HEK293 (cell line): ENCODE results near the gene KIRREL3.

Source experiments
- CTCF ChIP-seq: fragments of 450-650 bp; formaldehyde crosslinking; IDR thresholded peaks from 2 replicates; pipeline ENCODE4 v1.5.1; 2016; ENCODE audit warnings: missing biosample characterization, missing genetic modification characterization
- SP2 ChIP-seq: fragments of 450-650 bp; formaldehyde crosslinking; IDR thresholded peaks from 2 replicates; pipeline ENCODE4 v1.5.1; 2016; ENCODE audit warnings: missing biosample characterization, missing genetic modification characterization
- ZFP3 ChIP-seq: fragments of 450-650 bp; formaldehyde crosslinking; IDR thresholded peaks from 2 replicates; pipeline ENCODE4 v1.5.1; 2016; ENCODE audit warnings: low read depth, missing biosample characterization, missing genetic modification characterization
- ZNF214 ChIP-seq: fragments of 450-650 bp; formaldehyde crosslinking; IDR thresholded peaks from 2 replicates; pipeline ENCODE4 v1.5.1; 2017; ENCODE audit warnings: missing biosample characterization, mild to moderate bottlenecking, missing genetic modification characterization, borderline replicate concordance
- TF ChIP-seq, protein P1 (sequence below): fragments of 450-650 bp; IDR thresholded peaks from 2 replicates; pipeline ENCODE4 v1.5.1; 2018; ENCODE audit warnings: missing biosample characterization, mild to moderate bottlenecking, missing genetic modification characterization

DNA sequence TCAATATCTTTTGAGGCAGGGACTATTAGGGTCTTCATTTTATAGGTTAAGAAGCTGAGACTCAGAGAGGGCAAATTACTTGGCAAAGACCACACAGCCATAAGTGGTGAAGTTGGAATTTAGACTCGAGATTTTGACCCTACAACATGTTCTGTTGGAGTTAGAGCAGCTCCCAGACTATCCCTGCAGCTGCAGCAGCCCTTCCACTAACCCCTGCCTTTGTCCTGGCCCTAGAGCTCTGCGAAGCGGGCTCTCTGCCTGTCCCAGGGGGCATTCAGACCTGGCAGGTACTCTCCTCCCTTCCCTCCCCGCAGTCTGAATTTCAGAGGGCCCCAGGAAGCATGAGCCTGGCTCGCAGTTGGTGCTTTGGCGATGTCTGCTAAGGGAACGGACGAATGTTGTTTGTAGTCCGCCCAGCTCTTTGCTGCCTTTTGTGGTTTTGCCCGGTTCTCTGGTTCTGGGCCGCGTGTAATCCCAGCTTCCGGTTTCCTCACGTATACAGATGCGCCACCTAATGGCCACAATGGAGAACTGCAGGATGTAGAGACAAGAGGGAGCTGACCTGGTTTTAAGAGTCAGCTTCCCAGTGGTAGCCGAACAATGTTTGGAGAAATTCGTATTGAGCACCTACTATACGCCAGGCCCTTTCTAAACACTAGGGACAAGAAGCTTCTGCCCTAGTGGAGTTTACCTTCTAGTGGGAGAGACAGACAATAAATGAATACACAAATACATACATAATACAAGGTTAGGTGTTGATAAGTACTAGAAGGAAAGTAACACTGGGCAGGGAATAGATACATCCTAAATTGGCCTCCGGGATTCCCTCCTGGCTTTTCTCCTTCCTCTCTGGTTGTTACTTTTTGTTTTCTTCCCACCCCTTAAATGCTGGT is 519.9 kb downstream of the KIRREL3 start:
- no peak for TF ChIP-seq ZFP3 (tag by site-specific recombination)
- TF ChIP-seq CTCF (tag by site-specific recombination) = peak; percentile 73
- TF ChIP-seq, protein P1, sequence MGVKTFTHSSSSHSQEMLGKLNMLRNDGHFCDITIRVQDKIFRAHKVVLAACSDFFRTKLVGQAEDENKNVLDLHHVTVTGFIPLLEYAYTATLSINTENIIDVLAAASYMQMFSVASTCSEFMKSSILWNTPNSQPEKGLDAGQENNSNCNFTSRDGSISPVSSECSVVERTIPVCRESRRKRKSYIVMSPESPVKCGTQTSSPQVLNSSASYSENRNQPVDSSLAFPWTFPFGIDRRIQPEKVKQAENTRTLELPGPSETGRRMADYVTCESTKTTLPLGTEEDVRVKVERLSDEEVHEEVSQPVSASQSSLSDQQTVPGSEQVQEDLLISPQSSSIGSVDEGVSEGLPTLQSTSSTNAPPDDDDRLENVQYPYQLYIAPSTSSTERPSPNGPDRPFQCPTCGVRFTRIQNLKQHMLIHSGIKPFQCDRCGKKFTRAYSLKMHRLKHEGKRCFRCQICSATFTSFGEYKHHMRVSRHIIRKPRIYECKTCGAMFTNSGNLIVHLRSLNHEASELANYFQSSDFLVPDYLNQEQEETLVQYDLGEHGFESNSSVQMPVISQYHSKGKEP (tag by site-specific recombination) = no peak
- TF ChIP-seq ZNF214 (tag by site-specific recombination) = no peak
- no peak for TF ChIP-seq SP2 (tag by site-specific recombination)
